Measurements from ENCODE around the gene LRBA.

LRBA gene

GRCh38 chr4:150234246-150234645 is 780.8 kb downstream of the LRBA start:
- no peak overlapping the region for H4K8ac ChIP-seq (ENCODE audit: low read length)
- H2BK5ac ChIP-seq (ENCODE audit: low read depth, low read length, poor library complexity, severe bottlenecking) = no peak overlapping the region
- H3K9me3 ChIP-seq (ENCODE audit: control insufficient read depth, low read length) = no peaks in the 10 kb centered on the region
- 10% methylated on average over 4 of the region's 5 CpGs for WGBS
- no peak overlapping the region for H2BK15ac ChIP-seq (ENCODE audit: low read depth, poor library complexity, severe bottlenecking)
- H3K4me2 ChIP-seq (ENCODE audit: low read length, poor library complexity, severe bottlenecking) = no peak overlapping the region
- peaks cover 10% of the 10 kb centered on the region for H3K4me1 ChIP-seq (ENCODE audit: control insufficient read depth, insufficient read depth, low read depth, low read length)
- H3K4me3 ChIP-seq (ENCODE audit: insufficient read depth in 1 of 2, low read depth in 1 of 2, low read length in 2 of 2) = no peak overlapping the region
- H3K23ac ChIP-seq (ENCODE audit: low read length in 2 of 2) = no peak overlapping the region
- no peak overlapping the region for H3K18ac ChIP-seq (ENCODE audit: low read depth in 1 of 2, low read length in 2 of 2)
- H4K91ac ChIP-seq (ENCODE audit: low read length) = no peak overlapping the region
- H3K36me3 ChIP-seq (ENCODE audit: control insufficient read depth in 1 of 2, insufficient read depth in 2 of 2, low read depth in 1 of 2, low read length in 2 of 2) = peaks cover 0 to 2% of the 10 kb centered on the region in 2 experiments
- H3K79me1 ChIP-seq (replicated peaks; ENCODE audit: low read length, poor library complexity, severe bottlenecking) = no peaks in the 10 kb centered on the region
- no peak overlapping the region for H3K9ac ChIP-seq (ENCODE audit: low read length)
- no peak overlapping the region for H2BK12ac ChIP-seq (ENCODE audit: low read length in 2 of 2)
- no peak overlapping the region for H3K27ac ChIP-seq (ENCODE audit: low read length, poor library complexity, severe bottlenecking)
- DNase-seq = peak; percentile 60
- no peak overlapping the region for H3K4ac ChIP-seq (ENCODE audit: low read depth in 1 of 2, low read length in 2 of 2)
- no peak overlapping the region for H2BK120ac ChIP-seq (ENCODE audit: low read depth, low read length)
- H3K27me3 ChIP-seq (ENCODE audit: control insufficient read depth in 1 of 2, insufficient read depth in 1 of 2, low read length in 2 of 2) = no peaks in the 10 kb centered on the region
- no peak overlapping the region for H3K14ac ChIP-seq (ENCODE audit: low read length in 2 of 2)
- no peak overlapping the region for H2AFZ ChIP-seq (ENCODE audit: low read depth, low read length)
- no peak overlapping the region for H2AK5ac ChIP-seq (ENCODE audit: low read length, severe bottlenecking)

GRCh38 chr4:150232029-150232428 is 783.1 kb downstream of the LRBA start:
- peaks cover 11% of the 10 kb centered on the region for H3K4me1 ChIP-seq (ENCODE audit: control insufficient read depth, insufficient read depth, low read depth, low read length)
- H3K27me3 ChIP-seq (ENCODE audit: control insufficient read depth in 1 of 2, insufficient read depth in 1 of 2, low read length in 2 of 2) = no peaks in the 10 kb centered on the region
- no peak overlapping the region for H4K91ac ChIP-seq (ENCODE audit: low read length)
- H3K9ac ChIP-seq (ENCODE audit: low read length) = no peak overlapping the region
- H2BK5ac ChIP-seq (ENCODE audit: low read depth, low read length, poor library complexity, severe bottlenecking) = no peak overlapping the region
- no peak for DNase-seq
- no peak overlapping the region for H2BK12ac ChIP-seq (ENCODE audit: low read length in 2 of 2)
- no peak overlapping the region for H3K27ac ChIP-seq (ENCODE audit: low read length, poor library complexity, severe bottlenecking)
- H3K23ac ChIP-seq (ENCODE audit: low read length in 2 of 2) = no peak overlapping the region
- no peak overlapping the region for H3K4me2 ChIP-seq (ENCODE audit: low read length, poor library complexity, severe bottlenecking)
- H2AK5ac ChIP-seq (ENCODE audit: low read length, severe bottlenecking) = no peak overlapping the region
- H3K4me3 ChIP-seq (ENCODE audit: insufficient read depth in 1 of 2, low read depth in 1 of 2, low read length in 2 of 2) = no peak overlapping the region
- H2AFZ ChIP-seq (ENCODE audit: low read depth, low read length) = no peak overlapping the region
- H3K18ac ChIP-seq (ENCODE audit: low read depth in 1 of 2, low read length in 2 of 2) = no peak overlapping the region
- H3K4ac ChIP-seq (ENCODE audit: low read depth in 1 of 2, low read length in 2 of 2) = no peak overlapping the region
- H3K36me3 ChIP-seq (ENCODE audit: control insufficient read depth in 1 of 2, insufficient read depth in 2 of 2, low read depth in 1 of 2, low read length in 2 of 2) = peaks cover 0 to 6% of the 10 kb centered on the region in 2 experiments
- H3K79me1 ChIP-seq (replicated peaks; ENCODE audit: low read length, poor library complexity, severe bottlenecking) = peaks cover 2% of the 10 kb centered on the region
- WGBS = 85% methylated on average over 5 of the region's 6 CpGs
- no peak overlapping the region for H2BK120ac ChIP-seq (ENCODE audit: low read depth, low read length)
- H4K8ac ChIP-seq (ENCODE audit: low read length) = no peak overlapping the region
- no peak overlapping the region for H3K14ac ChIP-seq (ENCODE audit: low read length in 2 of 2)
- H3K9me3 ChIP-seq (ENCODE audit: control insufficient read depth, low read length) = no peaks in the 10 kb centered on the region
- H2BK15ac ChIP-seq (ENCODE audit: low read depth, poor library complexity, severe bottlenecking) = no peak overlapping the region

GRCh38 chr4:150231107-150231770 is 783.8 kb downstream of the LRBA start:
- peaks cover 2% of the 10 kb centered on the region for H3K79me1 ChIP-seq (replicated peaks; ENCODE audit: low read length, poor library complexity, severe bottlenecking)
- H3K14ac ChIP-seq (ENCODE audit: low read length in 2 of 2) = no peak overlapping the region
- H2BK5ac ChIP-seq (ENCODE audit: low read depth, low read length, poor library complexity, severe bottlenecking) = no peak overlapping the region
- DNase-seq = peak; percentile 47
- 82% methylated on average over 4 of the region's 4 CpGs for WGBS
- H3K4ac ChIP-seq (ENCODE audit: low read depth in 1 of 2, low read length in 2 of 2) = no peak overlapping the region
- H4K91ac ChIP-seq (ENCODE audit: low read length) = no peak overlapping the region
- no peak overlapping the region for H2AFZ ChIP-seq (ENCODE audit: low read depth, low read length)
- no peak overlapping the region for H2BK15ac ChIP-seq (ENCODE audit: low read depth, poor library complexity, severe bottlenecking)
- no peak overlapping the region for H3K18ac ChIP-seq (ENCODE audit: low read depth in 1 of 2, low read length in 2 of 2)
- no peak overlapping the region for H3K9ac ChIP-seq (ENCODE audit: low read length)
- no peak overlapping the region for H4K8ac ChIP-seq (ENCODE audit: low read length)
- H3K23ac ChIP-seq (ENCODE audit: low read length in 2 of 2) = no peak overlapping the region
- H2BK120ac ChIP-seq (ENCODE audit: low read depth, low read length) = no peak overlapping the region
- no peak overlapping the region for H2BK12ac ChIP-seq (ENCODE audit: low read length in 2 of 2)
- H3K4me1 ChIP-seq (ENCODE audit: control insufficient read depth, insufficient read depth, low read depth, low read length) = peaks cover 10% of the 10 kb centered on the region
- peaks cover 0 to 6% of the 10 kb centered on the region in 2 experiments for H3K36me3 ChIP-seq (ENCODE audit: control insufficient read depth in 1 of 2, insufficient read depth in 2 of 2, low read depth in 1 of 2, low read length in 2 of 2)
- no peak overlapping the region for H3K4me2 ChIP-seq (ENCODE audit: low read length, poor library complexity, severe bottlenecking)
- no peak overlapping the region for H3K4me3 ChIP-seq (ENCODE audit: insufficient read depth in 1 of 2, low read depth in 1 of 2, low read length in 2 of 2)
- H2AK5ac ChIP-seq (ENCODE audit: low read length, severe bottlenecking) = no peak overlapping the region
- no peaks in the 10 kb centered on the region for H3K9me3 ChIP-seq (ENCODE audit: control insufficient read depth, low read length)
- H3K27me3 ChIP-seq (ENCODE audit: control insufficient read depth in 1 of 2, insufficient read depth in 1 of 2, low read length in 2 of 2) = no peaks in the 10 kb centered on the region
- H3K27ac ChIP-seq (ENCODE audit: low read length, poor library complexity, severe bottlenecking) = no peak overlapping the region

- no peak overlapping the region for H4K91ac ChIP-seq (ENCODE audit: low read length)
These were observed 784.5 kb downstream of the LRBA start for GRCh38 chr4:150230561-150230960.

More at GRCh38 chr4:150230561-150230960, 784.5 kb downstream of the LRBA start:
- H3K9me3 ChIP-seq (ENCODE audit: control insufficient read depth, low read length) = no peaks in the 10 kb centered on the region
- no peaks in the 10 kb centered on the region for H3K27me3 ChIP-seq (ENCODE audit: control insufficient read depth in 1 of 2, insufficient read depth in 1 of 2, low read length in 2 of 2)
- no peak overlapping the region for H2BK15ac ChIP-seq (ENCODE audit: low read depth, poor library complexity, severe bottlenecking)
- H2AK5ac ChIP-seq (ENCODE audit: low read length, severe bottlenecking) = no peak overlapping the region
- no peak overlapping the region for H3K4me2 ChIP-seq (ENCODE audit: low read length, poor library complexity, severe bottlenecking)
- H2BK120ac ChIP-seq (ENCODE audit: low read depth, low read length) = no peak overlapping the region
- no peak overlapping the region for H2AFZ ChIP-seq (ENCODE audit: low read depth, low read length)
- H3K4me1 ChIP-seq (ENCODE audit: control insufficient read depth, insufficient read depth, low read depth, low read length) = peaks cover 7% of the 10 kb centered on the region
- peak overlapping the region in 1 of 2 experiments; percentile 13 for H3K18ac ChIP-seq (ENCODE audit: low read depth in 1 of 2, low read length in 2 of 2)
- H4K8ac ChIP-seq (ENCODE audit: low read length) = no peak overlapping the region
- DNase-seq = no peak
- H2BK12ac ChIP-seq (ENCODE audit: low read length in 2 of 2) = no peak overlapping the region
- no peak overlapping the region for H3K9ac ChIP-seq (ENCODE audit: low read length)
- H3K4me3 ChIP-seq (ENCODE audit: insufficient read depth in 1 of 2, low read depth in 1 of 2, low read length in 2 of 2) = no peak overlapping the region
- peaks cover 2% of the 10 kb centered on the region for H3K79me1 ChIP-seq (replicated peaks; ENCODE audit: low read length, poor library complexity, severe bottlenecking)
- WGBS = 86% methylated on average over 2 of the region's 2 CpGs
- peaks cover 0 to 6% of the 10 kb centered on the region in 2 experiments for H3K36me3 ChIP-seq (ENCODE audit: control insufficient read depth in 1 of 2, insufficient read depth in 2 of 2, low read depth in 1 of 2, low read length in 2 of 2)
- H3K4ac ChIP-seq (ENCODE audit: low read depth in 1 of 2, low read length in 2 of 2) = peak overlapping the region in 1 of 2 experiments; percentile 29
- H3K14ac ChIP-seq (ENCODE audit: low read length in 2 of 2) = no peak overlapping the region
- H3K27ac ChIP-seq (ENCODE audit: low read length, poor library complexity, severe bottlenecking) = no peak overlapping the region
- H3K23ac ChIP-seq (ENCODE audit: low read length in 2 of 2) = no peak overlapping the region
- no peak overlapping the region for H2BK5ac ChIP-seq (ENCODE audit: low read depth, low read length, poor library complexity, severe bottlenecking)
